Vagina (tissue), 2 donors: ENCODE data around the gene FOXL3.

Source experiments
- CTCF ChIP-seq, 3 experiments: fragments of 450-650 bp in 2 of 3; fragments of 200-600 bp in 1 of 3; sonication (generic) in 1 of 3; IDR thresholded peaks; one replicate each; pipeline ENCODE4 v1.5.1; 2017 to 2019; ENCODE audit warnings: antibody characterized with exemption in 3 of 3, mild to moderate bottlenecking in 2 of 3, moderate library complexity in 2 of 3
- POLR2A ChIP-seq, 2 donors: fragments of 450-650 bp; IDR thresholded peaks; one replicate each; pipeline ENCODE4 v1.6.1; 2017; ENCODE audit warnings: antibody characterized with exemption in 2 of 2, mild to moderate bottlenecking in 2 of 2, moderate library complexity in 2 of 2
- POLR2AphosphoS5 ChIP-seq, 2 donors: sonication (generic); formaldehyde crosslinking; IDR thresholded peaks; one replicate each; pipeline ENCODE4 v1.9.0; 2017; ENCODE audit warnings: antibody characterized with exemption in 2 of 2, mild to moderate bottlenecking in 2 of 2, low read depth in 1 of 2; ENCODE audit not compliant: insufficient read depth in 1 of 2

GRCh38 chr7:251005-251404, 39.0 kb upstream of the FOXL3 start:
- TF ChIP-seq CTCF (IDR thresholded peaks at IDR 0.05) = no peak
- no peak for TF ChIP-seq POLR2A (IDR thresholded peaks at IDR 0.05)
- no peak for TF ChIP-seq POLR2AphosphoS5 (IDR thresholded peaks at IDR 0.05; ENCODE audit: insufficient read depth in 1 of 2, low read depth in 1 of 2)
